ENCODE measurements around the gene REXO1. TPM values are rescaled to one million over a fixed set of nuclear protein-coding genes. Genes with fewer than 3 reads are reported as not detected.

The REXO1 gene
- total RNA-seq, 1 experiment from 2014 or later: 52.1 TPM

DNA sequence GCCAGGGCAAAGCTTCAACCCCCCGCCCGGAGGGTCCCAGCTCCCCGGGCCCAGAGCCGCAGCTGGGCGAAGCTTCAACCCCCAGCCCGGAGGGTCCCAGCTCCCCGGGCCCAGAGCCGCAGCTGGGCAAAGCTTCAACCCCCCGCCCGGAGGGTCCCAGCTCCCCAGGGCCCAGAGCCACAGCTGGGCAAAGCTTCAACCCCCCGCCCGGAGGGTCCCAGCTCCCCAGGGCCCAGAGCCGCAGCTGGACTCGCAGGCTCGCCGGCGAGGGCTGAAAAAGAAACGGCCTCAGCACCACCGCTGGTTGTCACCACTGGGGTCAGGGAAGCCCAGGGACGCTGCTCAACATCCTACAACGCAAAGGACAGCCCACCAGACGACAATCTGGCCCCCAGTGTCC, 5.2 kb downstream of the REXO1 start:
- ChIA-PET POLR2A (no interaction called here), CTCF (interaction anchor here (0.6 to 1.0 kb wide), 2 partner anchors 16 to 17 kb away, joined by 3 to 7 read pairs; no protein-coding TSS in a partner anchor)
- in situ Hi-C loops (cut with HindIII; ENCODE audit: low pct_unique_long_range_greater_than_20kb, low sequenced_read_pairs) (no loop called here), intact Hi-C loops (cut with micrococcal nuclease; ENCODE audit: unreplicated experiment) (no loop called here)
- TF ChIP-seq, protein P1, sequence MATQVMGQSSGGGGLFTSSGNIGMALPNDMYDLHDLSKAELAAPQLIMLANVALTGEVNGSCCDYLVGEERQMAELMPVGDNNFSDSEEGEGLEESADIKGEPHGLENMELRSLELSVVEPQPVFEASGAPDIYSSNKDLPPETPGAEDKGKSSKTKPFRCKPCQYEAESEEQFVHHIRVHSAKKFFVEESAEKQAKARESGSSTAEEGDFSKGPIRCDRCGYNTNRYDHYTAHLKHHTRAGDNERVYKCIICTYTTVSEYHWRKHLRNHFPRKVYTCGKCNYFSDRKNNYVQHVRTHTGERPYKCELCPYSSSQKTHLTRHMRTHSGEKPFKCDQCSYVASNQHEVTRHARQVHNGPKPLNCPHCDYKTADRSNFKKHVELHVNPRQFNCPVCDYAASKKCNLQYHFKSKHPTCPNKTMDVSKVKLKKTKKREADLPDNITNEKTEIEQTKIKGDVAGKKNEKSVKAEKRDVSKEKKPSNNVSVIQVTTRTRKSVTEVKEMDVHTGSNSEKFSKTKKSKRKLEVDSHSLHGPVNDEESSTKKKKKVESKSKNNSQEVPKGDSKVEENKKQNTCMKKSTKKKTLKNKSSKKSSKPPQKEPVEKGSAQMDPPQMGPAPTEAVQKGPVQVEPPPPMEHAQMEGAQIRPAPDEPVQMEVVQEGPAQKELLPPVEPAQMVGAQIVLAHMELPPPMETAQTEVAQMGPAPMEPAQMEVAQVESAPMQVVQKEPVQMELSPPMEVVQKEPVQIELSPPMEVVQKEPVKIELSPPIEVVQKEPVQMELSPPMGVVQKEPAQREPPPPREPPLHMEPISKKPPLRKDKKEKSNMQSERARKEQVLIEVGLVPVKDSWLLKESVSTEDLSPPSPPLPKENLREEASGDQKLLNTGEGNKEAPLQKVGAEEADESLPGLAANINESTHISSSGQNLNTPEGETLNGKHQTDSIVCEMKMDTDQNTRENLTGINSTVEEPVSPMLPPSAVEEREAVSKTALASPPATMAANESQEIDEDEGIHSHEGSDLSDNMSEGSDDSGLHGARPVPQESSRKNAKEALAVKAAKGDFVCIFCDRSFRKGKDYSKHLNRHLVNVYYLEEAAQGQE (IDR thresholded peaks at IDR 0.05; ENCODE audit: insufficient read depth in 1 of 2, low read depth in 2 of 2, low read length in 1 of 2): no peak
- TF ChIP-seq, protein P2, sequence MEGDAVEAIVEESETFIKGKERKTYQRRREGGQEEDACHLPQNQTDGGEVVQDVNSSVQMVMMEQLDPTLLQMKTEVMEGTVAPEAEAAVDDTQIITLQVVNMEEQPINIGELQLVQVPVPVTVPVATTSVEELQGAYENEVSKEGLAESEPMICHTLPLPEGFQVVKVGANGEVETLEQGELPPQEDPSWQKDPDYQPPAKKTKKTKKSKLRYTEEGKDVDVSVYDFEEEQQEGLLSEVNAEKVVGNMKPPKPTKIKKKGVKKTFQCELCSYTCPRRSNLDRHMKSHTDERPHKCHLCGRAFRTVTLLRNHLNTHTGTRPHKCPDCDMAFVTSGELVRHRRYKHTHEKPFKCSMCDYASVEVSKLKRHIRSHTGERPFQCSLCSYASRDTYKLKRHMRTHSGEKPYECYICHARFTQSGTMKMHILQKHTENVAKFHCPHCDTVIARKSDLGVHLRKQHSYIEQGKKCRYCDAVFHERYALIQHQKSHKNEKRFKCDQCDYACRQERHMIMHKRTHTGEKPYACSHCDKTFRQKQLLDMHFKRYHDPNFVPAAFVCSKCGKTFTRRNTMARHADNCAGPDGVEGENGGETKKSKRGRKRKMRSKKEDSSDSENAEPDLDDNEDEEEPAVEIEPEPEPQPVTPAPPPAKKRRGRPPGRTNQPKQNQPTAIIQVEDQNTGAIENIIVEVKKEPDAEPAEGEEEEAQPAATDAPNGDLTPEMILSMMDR (IDR thresholded peaks at IDR 0.05): no peak
- TF ChIP-seq TCF7L2 (IDR thresholded peaks at IDR 0.05; ENCODE audit: low read depth, low read length) (no peak), SIN3A (IDR thresholded peaks at IDR 0.05; ENCODE audit: borderline replicate concordance, insufficient read depth, low read depth, low read length) (no peak), POLR2AphosphoS5 (IDR thresholded peaks at IDR 0.05; ENCODE audit: low read depth, low read length) (no peak)
- Histone ChIP-seq H3K4me3 (ENCODE audit: low read depth in 2 of 2, low read length in 2 of 2) (no peak overlapping the region), H3K36me3 (ENCODE audit: control insufficient read depth, insufficient read depth, low read length) (peaks cover 6% of the 10 kb centered on the region; the same call in 1 of the 2 replicates), H3K9me3 (ENCODE audit: control insufficient read depth, insufficient read depth, low read depth, low read length) (no peaks in the 10 kb centered on the region), H3K27ac (ENCODE audit: low read length) (no peak overlapping the region; the same call in 1 of the 2 replicates), H3K4me1 (ENCODE audit: control insufficient read depth, insufficient read depth, low read length) (peaks cover 54% of the 10 kb centered on the region), H3K27me3 (ENCODE audit: control insufficient read depth, insufficient read depth, low read length) (no peaks in the 10 kb centered on the region)
- BruUV-seq (replicated peaks): no TSS peak
- ATAC-seq: no peak
- no peak for DNase-seq (ENCODE audit: low read depth, low spot score)

DNA sequence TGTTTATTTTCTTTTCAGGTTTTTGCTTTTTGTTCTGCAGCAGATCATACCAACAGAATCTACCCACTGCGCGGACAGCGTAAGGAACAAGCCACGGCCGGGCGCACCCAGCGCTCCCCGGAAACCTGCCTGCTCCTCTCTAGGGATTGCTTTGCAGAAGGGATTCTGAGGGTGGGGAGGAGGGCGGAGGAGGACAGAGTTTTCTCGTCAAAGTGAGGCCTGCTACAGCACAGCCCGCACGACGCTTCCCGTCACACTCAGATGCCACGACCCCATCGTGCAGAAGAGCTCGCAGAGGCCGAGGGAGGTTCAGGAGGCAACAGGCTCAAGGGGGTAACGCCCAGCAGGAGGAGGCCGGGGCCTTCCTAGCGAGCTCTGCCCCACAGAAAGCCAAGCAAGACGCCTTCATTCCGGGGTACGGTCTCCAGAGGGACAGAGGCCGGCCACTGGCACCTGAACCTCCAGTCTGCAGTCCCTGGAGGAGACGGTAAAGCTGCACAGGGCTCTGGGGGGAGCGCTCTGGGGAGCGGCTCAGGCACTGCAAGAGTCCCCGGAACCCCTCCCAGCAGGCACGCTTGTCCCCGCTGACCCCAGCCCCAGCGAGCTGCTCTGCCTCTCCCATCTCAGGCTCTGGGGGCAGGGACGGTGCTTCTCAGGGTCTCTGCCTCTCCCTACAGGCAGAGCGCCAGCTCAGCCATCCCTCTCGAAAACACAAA, 6.9 kb downstream of the REXO1 start:
- no peak for ATAC-seq
- intact Hi-C loops (cut with micrococcal nuclease; ENCODE audit: unreplicated experiment): no loop called here
- no peaks in the 10 kb centered on the region for H3K36me3 ChIP-seq (ENCODE audit: control insufficient read depth, insufficient read depth, low read length)
- no peaks in the 10 kb centered on the region for H3K27me3 ChIP-seq (ENCODE audit: control insufficient read depth, insufficient read depth, low read length)
- DNase-seq (ENCODE audit: low read depth, low spot score): no peak
- BruUV-seq (replicated peaks): no TSS peak
- peaks cover 46% of the 10 kb centered on the region for H3K4me1 ChIP-seq (ENCODE audit: control insufficient read depth, insufficient read depth, low read length)
- H3K9me3 ChIP-seq (ENCODE audit: control insufficient read depth, insufficient read depth, low read depth, low read length): no peaks in the 10 kb centered on the region
- ChIA-PET CTCF (interaction anchor here (0.6 to 0.9 kb wide), 2 partner anchors 15 to 295 kb away, joined by 3 to 9 read pairs; no protein-coding TSS in a partner anchor), POLR2A (no interaction called here)
- in situ Hi-C loops (cut with HindIII; ENCODE audit: low pct_unique_long_range_greater_than_20kb, low sequenced_read_pairs): no loop called here
- no peak overlapping the region for H3K4me3 ChIP-seq (ENCODE audit: low read depth in 2 of 2, low read length in 2 of 2)
- TF ChIP-seq, protein P1 (IDR thresholded peaks at IDR 0.05; ENCODE audit: insufficient read depth in 1 of 2, low read depth in 2 of 2, low read length in 1 of 2): no peak
- TF ChIP-seq TCF7L2 (IDR thresholded peaks at IDR 0.05; ENCODE audit: low read depth, low read length) (no peak), SIN3A (IDR thresholded peaks at IDR 0.05; ENCODE audit: borderline replicate concordance, insufficient read depth, low read depth, low read length) (no peak), POLR2AphosphoS5 (IDR thresholded peaks at IDR 0.05; ENCODE audit: low read depth, low read length) (no peak)
- TF ChIP-seq, protein P2 (IDR thresholded peaks at IDR 0.05): no peak
- peak overlapping the region; percentile 57; the same call in 1 of the 2 replicates for H3K27ac ChIP-seq (ENCODE audit: low read length)

All from Panc1 (cell line).